OCI-LY7 (cell line): Measurements from ENCODE around the gene TMC7. TPM values are rescaled to one million over a fixed set of nuclear protein-coding genes. Genes with fewer than 3 reads are reported as not detected.

Source experiments
- BruUV-seq: library from RNA; stranded (reverse); fragments of 400-500 nt; replicated peaks from 2 replicates; lab custom pipeline; 2021; lab: Mats Ljungman, UMichigan
- CTCF ChIA-PET: fragments of 300-600 bp; sonication (Branson Sonifier 250); formaldehyde crosslinking; loops from one replicate; lab custom pipeline; 2022; ENCODE audit warnings: antibody characterized with exemption; ENCODE audit not compliant: unreplicated experiment; lab: Charles Lee
- POLR2A ChIA-PET: fragments of 300-600 bp; sonication (Branson Sonifier 250); formaldehyde crosslinking; loops from one replicate; lab custom pipeline; 2022; ENCODE audit warnings: antibody characterized with exemption; lab: Charles Lee
- DNase-seq: peaks from one replicate; pipeline ENCODE4 v3.0.0-alpha.2; 2015; ENCODE audit warnings: low spot score
- H2AFZ ChIP-seq: fragments of 200-600 bp; sonication (generic), shearing (Covaris generic); 2 replicates; pipeline ENCODE4 v1.6.1; 2014; ENCODE audit warnings: mild to moderate bottlenecking, antibody characterized with exemption, low read length, moderate library complexity
- H3K27ac ChIP-seq: fragments of 200-600 bp; sonication (generic); 2 replicates; pipeline ENCODE4 v1.5.1; 2014; ENCODE audit warnings: mixed run types, low read depth, mild to moderate bottlenecking, moderate library complexity, low read length, inconsistent platforms; ENCODE audit not compliant: poor library complexity, severe bottlenecking
- H3K36me3 ChIP-seq: fragments of 200-600 bp; sonication (generic); 2 replicates; pipeline ENCODE4 v1.6.1; 2014; ENCODE audit warnings: mild to moderate bottlenecking, antibody characterized with exemption, low read length, moderate library complexity, mixed read lengths; ENCODE audit not compliant: insufficient read depth
- H3K4me1 ChIP-seq: fragments of 200-600 bp; sonication (generic); 2 replicates; pipeline ENCODE4 v1.5.1; 2014; ENCODE audit warnings: mild to moderate bottlenecking, low read length; ENCODE audit not compliant: insufficient read depth, poor library complexity, severe bottlenecking
- H3K4me2 ChIP-seq: fragments of 200-600 bp; sonication (generic); 2 replicates; pipeline ENCODE4 v1.6.1; 2014; ENCODE audit warnings: mild to moderate bottlenecking, low read length
- H3K4me3 ChIP-seq: fragments of 200-600 bp; sonication (generic); 2 replicates; pipeline ENCODE4 v1.5.1; 2014; ENCODE audit warnings: mild to moderate bottlenecking, low read depth, low read length; ENCODE audit not compliant: poor library complexity, severe bottlenecking
- H3K79me2 ChIP-seq: fragments of 200-600 bp; sonication (generic); 2 replicates; pipeline ENCODE4 v1.6.1; 2016; ENCODE audit warnings: low read depth, mild to moderate bottlenecking, low read length, moderate library complexity, mixed read lengths; ENCODE audit not compliant: insufficient read depth
- H3K9me2 ChIP-seq: fragments of 200-600 bp; sonication (generic); 2 replicates; pipeline ENCODE4 v1.6.1; 2016; ENCODE audit warnings: mild to moderate bottlenecking, low read length, mixed read lengths; ENCODE audit not compliant: insufficient read depth
- H3K9me3 ChIP-seq: fragments of 200-600 bp; sonication (generic); 2 replicates; pipeline ENCODE4 v1.6.1; 2014; ENCODE audit warnings: mild to moderate bottlenecking, mixed run types, low read length, mixed read lengths
- H4K20me1 ChIP-seq: fragments of 200-600 bp; sonication (generic); 2 replicates; pipeline ENCODE4 v1.6.1; 2014; ENCODE audit warnings: mild to moderate bottlenecking, antibody characterized with exemption, low read length, moderate library complexity, mixed read lengths; ENCODE audit not compliant: insufficient read depth
- CTCF ChIP-seq: fragments of 200-600 bp; sonication (generic); conservative IDR thresholded peaks from 2 replicates; pipeline ENCODE4 v1.5.1; 2014; ENCODE audit warnings: mild to moderate bottlenecking, antibody characterized with exemption, low read length, moderate library complexity, mixed read lengths
- EZH2phosphoT487 ChIP-seq: fragments of 200-600 bp; sonication (generic); IDR thresholded peaks from 2 replicates; pipeline ENCODE4 v1.6.1; 2018; ENCODE audit warnings: low read depth, borderline replicate concordance, mild to moderate bottlenecking, mixed run types, antibody characterized with exemption, low read length, moderate library complexity, mixed read lengths
- intact Hi-C: fragments of 100-400 bp; cut with micrococcal nuclease; formaldehyde crosslinking; loops from one replicate; pipeline ENCODE4 v1.10.0; 2022; ENCODE audit not compliant: unreplicated experiment
- total RNA-seq, 2 experiments: library from RNA; depleted of rRNA in 1 of 2; stranded (reverse); fragments of >200 nt in 1 of 2; shearing (Covaris generic) in 1 of 2; gene quantifications; 2 replicates each; pipeline ENCODE4 v1.2.3, GENCODE V29; 2014 to 2022

TMC7 gene
- total RNA-seq, 2 experiments from 2014 or later, result not detected

- Histone ChIP-seq H3K4me3 (no peak overlapping the region), H3K36me3 (no peaks in the 10 kb centered on the region), H4K20me1 (no peaks in the 10 kb centered on the region), H3K27ac (no peak overlapping the region), H2AFZ (no peak overlapping the region; the same call in 1 of the 2 replicates), H3K4me1 (peaks cover 5% of the 10 kb centered on the region), H3K9me3 (no peaks in the 10 kb centered on the region), H3K9me2 (no peaks in the 10 kb centered on the region), H3K79me2 (no peaks in the 10 kb centered on the region), H3K4me2 (no peak overlapping the region)
- no TSS peak for BruUV-seq
- ChIA-PET CTCF (no interaction called here), POLR2A (interaction anchor here (0.6 kb wide), 1 partner anchor 36 kb away, joined by 3 read pairs; no protein-coding TSS in a partner anchor)
- DNase-seq, result no peak
- intact Hi-C loops, result no loop called here
- TF ChIP-seq EZH2phosphoT487 (no peak), CTCF (no peak)
Measured at GRCh38 chr16:19108409-19109287, 124.9 kb downstream of the TMC7 start.

GRCh38 chr16:19109288-19109664 lies 125.5 kb downstream of the TMC7 start:
- BruUV-seq, result no TSS peak
- no peak overlapping the region for H3K4me2 ChIP-seq

More at GRCh38 chr16:19109288-19109664, 125.5 kb downstream of the TMC7 start:
- Histone ChIP-seq H3K79me2 (no peaks in the 10 kb centered on the region), H3K27ac (no peak overlapping the region), H4K20me1 (no peaks in the 10 kb centered on the region), H3K4me1 (peaks cover 5% of the 10 kb centered on the region), H3K9me3 (no peaks in the 10 kb centered on the region), H3K4me3 (no peak overlapping the region), H3K36me3 (no peaks in the 10 kb centered on the region), H3K9me2 (no peaks in the 10 kb centered on the region), H2AFZ (no peak overlapping the region)
- POLR2A ChIA-PET, result no interaction called here
- CTCF ChIA-PET, result no interaction called here
- no peak for DNase-seq
- TF ChIP-seq EZH2phosphoT487, result no peak
- TF ChIP-seq CTCF, result no peak
- intact Hi-C loops, result no loop called here
